ENCODE data around the gene ATF6. TPM values are rescaled to one million over a fixed set of nuclear protein-coding genes. Genes with fewer than 3 reads are reported as not detected.

Gene ATF6
- polyA plus RNA-seq, 2 of the 4 experiments (the other 2 are of a cell fraction), result 8.6 to 28.0 TPM

DNA sequence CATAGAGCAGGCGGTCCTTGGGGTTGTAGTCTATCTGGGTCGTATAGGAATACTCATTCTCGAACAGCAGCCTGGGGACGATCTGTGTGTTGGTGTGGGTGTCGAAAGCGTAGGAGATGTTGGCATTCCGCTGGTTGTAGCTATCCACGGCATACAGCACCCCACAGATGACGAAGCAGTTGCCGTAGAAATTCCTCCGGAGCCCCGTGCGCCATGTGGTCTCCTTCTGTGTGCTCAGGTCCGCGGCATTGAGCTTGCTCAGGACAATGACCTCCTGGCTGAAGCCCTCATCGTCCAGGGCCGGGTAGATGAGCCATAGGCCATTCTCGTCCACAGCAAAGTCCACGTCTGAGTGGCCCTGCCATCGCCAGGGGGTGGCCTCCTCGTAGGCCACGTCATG, 217.6 kb downstream of the ATF6 start (continued):
- TF ChIP-seq, protein P1, sequence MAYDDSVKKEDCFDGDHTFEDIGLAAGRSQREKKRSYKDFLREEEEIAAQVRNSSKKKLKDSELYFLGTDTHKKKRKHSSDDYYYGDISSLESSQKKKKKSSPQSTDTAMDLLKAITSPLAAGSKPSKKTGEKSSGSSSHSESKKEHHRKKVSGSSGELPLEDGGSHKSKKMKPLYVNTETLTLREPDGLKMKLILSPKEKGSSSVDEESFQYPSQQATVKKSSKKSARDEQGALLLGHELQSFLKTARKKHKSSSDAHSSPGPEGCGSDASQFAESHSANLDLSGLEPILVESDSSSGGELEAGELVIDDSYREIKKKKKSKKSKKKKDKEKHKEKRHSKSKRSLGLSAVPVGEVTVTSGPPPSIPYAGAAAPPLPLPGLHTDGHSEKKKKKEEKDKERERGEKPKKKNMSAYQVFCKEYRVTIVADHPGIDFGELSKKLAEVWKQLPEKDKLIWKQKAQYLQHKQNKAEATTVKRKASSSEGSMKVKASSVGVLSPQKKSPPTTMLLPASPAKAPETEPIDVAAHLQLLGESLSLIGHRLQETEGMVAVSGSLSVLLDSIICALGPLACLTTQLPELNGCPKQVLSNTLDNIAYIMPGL (CRISPR knock-in tag; IDR thresholded peaks at IDR 0.05; ENCODE audit: borderline replicate concordance), result no peak
- TF ChIP-seq HEYL (CRISPR knock-in tag; IDR thresholded peaks at IDR 0.05), result no peak
- no peak for TF ChIP-seq TFCP2L1 (CRISPR knock-in tag; IDR thresholded peaks at IDR 0.05)
- no peak for TF ChIP-seq HOXB5 (CRISPR knock-in tag; IDR thresholded peaks at IDR 0.05)
- TF ChIP-seq PHF8 (IDR thresholded peaks at IDR 0.05; ENCODE audit: borderline replicate concordance, low read depth), result no peak
- no peak for TF ChIP-seq PBX3 (IDR thresholded peaks at IDR 0.05)

- FAIRE-seq, result no peak
- peaks cover 9% of the 10 kb centered on the region; the same call in 1 of the 3 replicates for H3K9me3 ChIP-seq
- ChIA-PET POLR2A (no interaction called here), CTCF (no interaction called here)
- TF ChIP-seq ZC3H11A (IDR thresholded peaks at IDR 0.05), result no peak
- TF ChIP-seq PBX3 (IDR thresholded peaks at IDR 0.05), result no peak
- TF ChIP-seq EP300 (IDR thresholded peaks at IDR 0.05), result no peak
- TF ChIP-seq HOXB13 (CRISPR knock-in tag; IDR thresholded peaks at IDR 0.05; ENCODE audit: low read depth), result no peak
- no peak for TF ChIP-seq NR3C1 (IDR thresholded peaks at IDR 0.05)
- no peak for TF ChIP-seq HOXB5 (CRISPR knock-in tag; IDR thresholded peaks at IDR 0.05)
- TF ChIP-seq CHD2 (IDR thresholded peaks at IDR 0.05; ENCODE audit: low read length, partially characterized antibody), result no peak
- TF ChIP-seq, protein P2, sequence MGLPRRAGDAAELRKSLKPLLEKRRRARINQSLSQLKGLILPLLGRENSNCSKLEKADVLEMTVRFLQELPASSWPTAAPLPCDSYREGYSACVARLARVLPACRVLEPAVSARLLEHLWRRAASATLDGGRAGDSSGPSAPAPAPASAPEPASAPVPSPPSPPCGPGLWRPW (IDR thresholded peaks at IDR 0.05), result no peak
- no peak for TF ChIP-seq SMC3 (IDR thresholded peaks at IDR 0.05)
- TF ChIP-seq NFE2L2 (conservative IDR thresholded peaks at IDR 0.05; ENCODE audit: low read length), result no peak
- no peak for TF ChIP-seq HOXA7 (CRISPR knock-in tag; IDR thresholded peaks at IDR 0.05)
- TF ChIP-seq HEYL (CRISPR knock-in tag; IDR thresholded peaks at IDR 0.05), result no peak
- TF ChIP-seq CBX8 (IDR thresholded peaks at IDR 0.05), result no peak
- no peak for TF ChIP-seq RNF2 (IDR thresholded peaks at IDR 0.05; ENCODE audit: borderline replicate concordance, low read depth)
- TF ChIP-seq ELK1 (IDR thresholded peaks at IDR 0.05; ENCODE audit: low read depth, low read length), result no peak
- no peak for TF ChIP-seq TFCP2L1 (CRISPR knock-in tag; IDR thresholded peaks at IDR 0.05)
- no peak for TF ChIP-seq BHLHE40 (IDR thresholded peaks at IDR 0.05; ENCODE audit: low read depth, low read length)
- no peak for TF ChIP-seq RARB (CRISPR knock-in tag; IDR thresholded peaks at IDR 0.05)
- no peak for TF ChIP-seq CBX2 (IDR thresholded peaks at IDR 0.05; ENCODE audit: borderline replicate concordance, low read depth)
- TF ChIP-seq KDM1A (IDR thresholded peaks at IDR 0.05; ENCODE audit: low read depth), result no peak
- H3K4me1 ChIP-seq, result no peaks in the 10 kb centered on the region
- WGBS (ENCODE audit: missing lambda C conversion rate), result 57% methylated on average over 4 of the region's 5 CpGs
- no peak overlapping the region for H3K27ac ChIP-seq
- no peak overlapping the region for H3K4me3 ChIP-seq
- no peak for DNase-seq (ENCODE audit: low read depth in 1 of 2, low spot score in 1 of 2)
- ATAC-seq, result no peak
- no peak overlapping the region for H3K4me2 ChIP-seq
Measured at GRCh38 chr1:161985301-161985822, 219.2 kb downstream of the ATF6 start.
